Right lobe of liver (tissue), 6 donors: ENCODE data around the gene DEDD. TPM values are rescaled to one million over a fixed set of nuclear protein-coding genes. Genes with fewer than 3 reads are reported as not detected.

ENCODE experiments used
- ATAC-seq, 4 donors: fragments of 200-7000 bp; cut with Tn5 transposase; one replicate each; pipeline ENCODE4 v1.9.1; 2020; ENCODE audit warnings: mild to moderate bottlenecking in 4 of 4, moderate library complexity in 4 of 4
- DNase-seq, 3 donors: peaks; one replicate each; pipeline ENCODE4 v3.0.0-alpha.2; 2020
- H3K27ac ChIP-seq, 3 donors: fragments of 200-600 bp; one replicate each; pipeline ENCODE4 v1.8.0; 2022
- H3K27me3 ChIP-seq, 2 donors: fragments of 200-600 bp; one replicate each; pipeline ENCODE4 v1.8.0; 2022
- H3K36me3 ChIP-seq, 4 donors: fragments of 200-600 bp; sonication (generic) in 1 of 4; one replicate each; pipeline versions ENCODE4 v1.5.1 to v1.8.0; 2017 to 2022; ENCODE audit warnings: control low read depth in 1 of 4
- H3K4me1 ChIP-seq, 4 donors: fragments of 200-600 bp; sonication (generic) in 1 of 4; one replicate each; pipeline versions ENCODE4 v1.5.1 to v1.8.0; 2017 to 2022; ENCODE audit warnings: control low read depth in 1 of 4
- H3K4me3 ChIP-seq, 3 donors: fragments of 200-600 bp; one replicate each; pipeline ENCODE4 v1.8.0; 2022
- H3K9me3 ChIP-seq, 4 donors: fragments of 200-600 bp; sonication (generic) in 1 of 4; one replicate each; pipeline versions ENCODE4 v1.5.1 to v1.8.0; 2017 to 2022; ENCODE audit warnings: control low read depth in 1 of 4
- CTCF ChIP-seq, 4 donors: fragments of 200-600 bp in 3 of 4; fragments of 450-650 bp in 1 of 4; IDR thresholded peaks; one replicate each; pipeline versions ENCODE4 v1.5.1 to v1.8.0; 2016 to 2022; ENCODE audit warnings: antibody characterized with exemption in 4 of 4, mild to moderate bottlenecking in 2 of 4
- POLR2A ChIP-seq: fragments of 450-650 bp; IDR thresholded peaks from one replicate; pipeline ENCODE4 v1.6.1; 2017; ENCODE audit warnings: antibody characterized with exemption, mild to moderate bottlenecking
- WGBS: methylation state at CpG from one replicate; pipeline ENCODE4 v1.1.6; 2018; ENCODE audit warnings: low coverage, low lambda C conversion rate; ENCODE audit not compliant: insufficient coverage; ENCODE audit errors: missing lambda C conversion rate; 5-methylcytosine and 5-hydroxymethylcytosine counted together
- intact Hi-C, 2 donors: fragments of 100-400 bp; cut with DNase I; formaldehyde crosslinking; loops; one replicate each; pipeline versions ENCODE4 v1.11.2 to v1.14.1; 2022
- total RNA-seq, 6 experiments: library from RNA; depleted of rRNA in 2 of 6; stranded (reverse); fragments of >200 nt in 2 of 6; fragmentation: NEBNext Ultra II Directional in 3 of 6; extraction: Animal tissue kit (Norgen Biotek cat#: 25700) in 3 of 6; gene quantifications; one replicate each; pipeline versions ENCODE4 v1.1.0 to v1.2.4, GENCODE V29; 2016 to 2023
- donor health status: DM: no; HTN: yes; CAD: no.
- donor health status: DM: no; HTN: no; CAD: no.
- donor health status: DM: no; HTN: no; CAD: no.
- donor health status: DM: no; HTN: yes; CAD: no.
- donor health status: DM: no; HTN: yes; CAD: no.

Gene DEDD
- total RNA-seq, 6 experiments from 2014 or later: 13.8 to 22.0 (median 16.6) TPM

- no peaks in the 10 kb centered on the region for H3K9me3 ChIP-seq
- peaks cover 0 to 50% (median 17%) of the 10 kb centered on the region in 4 donors for H3K4me1 ChIP-seq
- H3K4me3 ChIP-seq: no peak overlapping the region
- H3K27ac ChIP-seq: no peak overlapping the region
- peaks cover 0 to 7% (median 3%) of the 10 kb centered on the region in 4 donors for H3K36me3 ChIP-seq
- intact Hi-C loops: no loop called here
- DNase-seq: no peak
- TF ChIP-seq POLR2A (no peak), CTCF (IDR thresholded peaks at IDR 0.05) (no peak)
- WGBS: 56% methylated on average over 12 of the region's 12 CpGs
- H3K27me3 ChIP-seq: no peaks in the 10 kb centered on the region
- peak in 1 of 4 donors; percentile 12 for ATAC-seq
Observed at GRCh38 chr1:161115132-161115711, 17.2 kb downstream of the DEDD start.

GRCh38 chr1:161114556-161114955 is 17.9 kb downstream of the DEDD start:
- intact Hi-C loops: no loop called here
- ATAC-seq: no peak
- H3K36me3 ChIP-seq: peaks cover 0 to under 1% (median 0%) of the 10 kb centered on the region in 4 donors

DNA sequence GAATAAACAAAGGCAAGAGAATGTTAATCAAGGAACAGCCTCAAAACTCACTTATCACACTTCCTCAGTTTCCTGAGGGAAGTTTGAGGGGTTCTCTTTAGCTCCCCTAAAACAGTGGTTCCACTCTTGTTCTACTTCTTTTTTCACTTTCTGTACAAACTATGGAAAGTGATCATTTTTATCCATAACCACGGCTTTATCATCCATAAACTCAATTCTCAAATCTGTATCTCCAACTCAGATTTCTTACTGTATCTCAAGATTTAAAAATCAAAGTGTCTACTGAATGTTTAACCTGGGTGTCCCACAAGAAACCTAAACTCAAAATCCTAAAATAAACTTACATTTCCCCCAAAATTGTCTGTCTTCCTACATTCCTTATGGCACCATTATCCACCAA is 18.6 kb downstream of the DEDD start:
- WGBS: 47% methylated on average over 1 of the region's 1 CpG
- H3K4me1 ChIP-seq: peaks cover 0 to 40% (median 11%) of the 10 kb centered on the region in 4 donors
- ATAC-seq: no peak

More at GRCh38 chr1:161114556-161114955, 17.9 kb downstream of the DEDD start:
- DNase-seq: no peak
- H3K27me3 ChIP-seq: no peaks in the 10 kb centered on the region
- H3K27ac ChIP-seq: no peak overlapping the region
- no peak overlapping the region for H3K4me3 ChIP-seq
- 75% methylated on average over 2 of the region's 2 CpGs for WGBS
- H3K4me1 ChIP-seq: peaks cover 0 to 46% (median 14%) of the 10 kb centered on the region in 4 donors
- H3K9me3 ChIP-seq: no peaks in the 10 kb centered on the region
- TF ChIP-seq POLR2A: no peak

DNA sequence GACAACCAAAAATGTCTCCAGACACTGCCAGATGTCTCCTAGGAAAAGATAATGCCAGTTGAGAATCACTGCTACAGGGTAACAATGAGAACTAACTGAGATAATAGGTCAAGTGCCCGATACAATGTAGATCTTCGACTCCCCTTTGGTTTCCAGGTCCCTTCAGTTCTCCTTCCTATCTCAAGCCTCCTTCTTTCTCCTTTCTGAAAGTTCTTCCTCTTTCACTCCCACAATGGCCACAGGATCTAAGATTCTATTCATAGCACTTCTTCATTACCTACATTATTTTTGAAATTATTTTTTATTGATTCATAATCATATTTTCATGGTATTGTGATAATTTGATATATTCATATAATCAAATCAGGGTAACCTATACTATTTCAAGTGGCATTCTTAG is 20.9 kb downstream of the DEDD start:
- intact Hi-C loops: no loop called here
- ATAC-seq: no peak
- no peak for DNase-seq
- Histone ChIP-seq H3K27ac (no peak overlapping the region), H3K36me3 (no peaks in the 10 kb centered on the region), H3K4me3 (no peak overlapping the region), H3K27me3 (no peaks in the 10 kb centered on the region), H3K4me1 (peaks cover 0 to 27% (median 8%) of the 10 kb centered on the region in 4 donors), H3K9me3 (no peaks in the 10 kb centered on the region)
- no peak for TF ChIP-seq POLR2A
- TF ChIP-seq CTCF (IDR thresholded peaks at IDR 0.05): no peak
- 79% methylated on average over 2 of the region's 2 CpGs for WGBS

More for the DNA sequence above, 18.6 kb downstream of the DEDD start:
- DNase-seq: no peak
- no peaks in the 10 kb centered on the region for H3K27me3 ChIP-seq
- intact Hi-C loops: no loop called here
- H3K27ac ChIP-seq: no peak overlapping the region
- no peak for TF ChIP-seq CTCF (IDR thresholded peaks at IDR 0.05)
- TF ChIP-seq POLR2A: no peak
- no peak overlapping the region for H3K4me3 ChIP-seq
- no peaks in the 10 kb centered on the region for H3K36me3 ChIP-seq
- H3K9me3 ChIP-seq: no peaks in the 10 kb centered on the region

- ATAC-seq: no peak
- peaks cover 0 to 24% (median 6%) of the 10 kb centered on the region in 4 donors for H3K4me1 ChIP-seq
- intact Hi-C loops: no loop called here
- no peak overlapping the region for H3K4me3 ChIP-seq
- TF ChIP-seq POLR2A (no peak), CTCF (IDR thresholded peaks at IDR 0.05) (no peak)
- DNase-seq: no peak
- no peak overlapping the region for H3K27ac ChIP-seq
- no peaks in the 10 kb centered on the region for H3K9me3 ChIP-seq
- no peaks in the 10 kb centered on the region for H3K27me3 ChIP-seq
- no peaks in the 10 kb centered on the region for H3K36me3 ChIP-seq
- WGBS: no CpG with 5 or more reads among the region's 3 CpGs
Observed at GRCh38 chr1:161111117-161111516, 21.4 kb downstream of the DEDD start.
